Testis (tissue), 3 donors: Measurements from ENCODE around the gene IQCF2. TPM values are rescaled to one million over a fixed set of nuclear protein-coding genes. Genes with fewer than 3 reads are reported as not detected.
"Not testable (repeated sequence)": the region's sequence is repeated elsewhere in the genome, so short reads cannot be mapped to it uniquely, and the experiment has no call there.

Source experiments
- DNase-seq: peaks from one replicate; pipeline ENCODE4 v3.0.0-alpha.2; 2019
- H3K27ac ChIP-seq, 2 donors: fragments of 200-600 bp; sonication (generic); one replicate each; pipeline ENCODE4 v1.5.1; 2019
- H3K27me3 ChIP-seq: fragments of 200-600 bp; sonication (generic); one replicate; pipeline ENCODE4 v1.5.1; 2019
- H3K36me3 ChIP-seq: fragments of 200-600 bp; sonication (generic); one replicate; pipeline ENCODE4 v1.5.1; 2017; ENCODE audit warnings: low read depth; ENCODE audit errors: missing control alignments
- H3K4me1 ChIP-seq: fragments of 200-600 bp; sonication (generic); one replicate; pipeline ENCODE4 v1.5.1; 2019
- H3K4me3 ChIP-seq, 2 donors: fragments of 200-600 bp; sonication (generic); one replicate each; pipeline ENCODE4 v1.5.1; 2017 to 2019
- H3K9me3 ChIP-seq: fragments of 200-600 bp; sonication (generic); one replicate; pipeline ENCODE4 v1.5.1; 2017
- POLR2A ChIP-seq: fragments of 450-650 bp; IDR thresholded peaks from one replicate; pipeline ENCODE4 v1.6.1; 2017; ENCODE audit warnings: antibody characterized with exemption, mild to moderate bottlenecking, moderate library complexity
- WGBS, 2 donors: methylation state at CpG; one replicate each; pipeline ENCODE4 v1.1.5; 2018; 5-methylcytosine and 5-hydroxymethylcytosine counted together
- intact Hi-C: fragments of 100-400 bp; cut with DNase I; formaldehyde crosslinking; loops from one replicate; pipeline ENCODE4 v1.15.1; 2023; ENCODE audit warnings: low total_unique reads
- polyA plus RNA-seq: library from polyadenylated mRNA; stranded (reverse); fragments of 350-450 nt; fragmentation: Illumina TruSeq; extraction: RNeasy Lipid Tissue Mini Kit (QIAGEN cat#74804); gene quantifications from one replicate; pipeline ENCODE4 v1.2.3, GENCODE V29; 2014; ENCODE audit warnings: low read depth, low replicate concordance; ENCODE audit not compliant: insufficient read depth
- total RNA-seq, 2 donors: library from RNA; depleted of rRNA; stranded (reverse); fragments of >200 nt; gene quantifications; one replicate each; pipeline ENCODE4 v1.2.3, GENCODE V29; 2016
- TF ChIP-seq, protein P1 (sequence below), 3 experiments: fragments of 450-650 bp in 2 of 3; fragments of 200-600 bp in 1 of 3; sonication (generic) in 1 of 3; IDR thresholded peaks; one replicate each; pipeline ENCODE4 v1.5.1; 2016 to 2019; ENCODE audit warnings: antibody characterized with exemption in 3 of 3, mild to moderate bottlenecking in 2 of 3, moderate library complexity in 1 of 3

The IQCF2 gene
- total and polyA plus RNA-seq, 3 donors from 2014 or later = 20.1 to 78.0 (median 65.9) TPM

DNA sequence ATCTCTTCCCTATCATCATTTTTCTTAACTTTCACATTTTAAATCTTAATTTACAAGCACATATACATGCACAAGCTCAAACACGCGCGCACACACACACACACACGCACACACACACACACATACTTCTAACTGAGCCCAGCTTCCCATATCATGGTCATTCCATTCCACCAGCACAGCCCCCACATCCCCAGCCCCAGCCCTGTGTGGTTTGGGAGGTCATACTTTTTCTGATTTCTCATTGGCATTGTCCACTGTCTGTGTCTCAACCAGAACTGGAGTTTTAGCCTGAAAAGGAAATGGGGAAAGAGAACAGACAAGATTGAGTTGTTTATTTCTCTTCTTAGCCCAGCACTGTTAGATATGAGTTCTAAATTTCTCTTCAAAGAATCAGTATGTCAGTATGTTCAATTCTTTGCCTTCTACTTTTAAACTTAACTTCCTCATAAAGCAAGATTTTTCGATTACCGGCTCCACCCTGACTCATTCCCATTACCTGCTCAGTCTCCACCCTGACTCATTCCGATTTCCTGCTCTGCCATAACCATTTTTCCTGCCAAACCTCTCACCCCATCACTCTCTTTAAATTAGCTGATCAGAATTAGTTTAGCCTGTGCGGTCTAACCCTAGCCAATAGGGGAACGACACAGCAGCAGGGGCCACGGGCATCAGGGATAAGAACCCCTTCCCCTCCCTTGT, 35.3 kb downstream of the IQCF2 start:
- no peak for TF ChIP-seq POLR2A
- TF ChIP-seq, protein P1, sequence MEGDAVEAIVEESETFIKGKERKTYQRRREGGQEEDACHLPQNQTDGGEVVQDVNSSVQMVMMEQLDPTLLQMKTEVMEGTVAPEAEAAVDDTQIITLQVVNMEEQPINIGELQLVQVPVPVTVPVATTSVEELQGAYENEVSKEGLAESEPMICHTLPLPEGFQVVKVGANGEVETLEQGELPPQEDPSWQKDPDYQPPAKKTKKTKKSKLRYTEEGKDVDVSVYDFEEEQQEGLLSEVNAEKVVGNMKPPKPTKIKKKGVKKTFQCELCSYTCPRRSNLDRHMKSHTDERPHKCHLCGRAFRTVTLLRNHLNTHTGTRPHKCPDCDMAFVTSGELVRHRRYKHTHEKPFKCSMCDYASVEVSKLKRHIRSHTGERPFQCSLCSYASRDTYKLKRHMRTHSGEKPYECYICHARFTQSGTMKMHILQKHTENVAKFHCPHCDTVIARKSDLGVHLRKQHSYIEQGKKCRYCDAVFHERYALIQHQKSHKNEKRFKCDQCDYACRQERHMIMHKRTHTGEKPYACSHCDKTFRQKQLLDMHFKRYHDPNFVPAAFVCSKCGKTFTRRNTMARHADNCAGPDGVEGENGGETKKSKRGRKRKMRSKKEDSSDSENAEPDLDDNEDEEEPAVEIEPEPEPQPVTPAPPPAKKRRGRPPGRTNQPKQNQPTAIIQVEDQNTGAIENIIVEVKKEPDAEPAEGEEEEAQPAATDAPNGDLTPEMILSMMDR (IDR thresholded peaks at IDR 0.05) = no peak
- Histone ChIP-seq H3K9me3 (no peaks in the 10 kb centered on the region), H3K4me3 (no peak overlapping the region), H3K36me3 (no peaks in the 10 kb centered on the region), H3K27ac (no peak overlapping the region), H3K4me1 (no peaks in the 10 kb centered on the region), H3K27me3 (no peaks in the 10 kb centered on the region)
- DNase-seq = no peak
- WGBS, 2 donors = 87% methylated on average over 10 of the region's 10 CpGs
- intact Hi-C loops = no loop called here

DNA sequence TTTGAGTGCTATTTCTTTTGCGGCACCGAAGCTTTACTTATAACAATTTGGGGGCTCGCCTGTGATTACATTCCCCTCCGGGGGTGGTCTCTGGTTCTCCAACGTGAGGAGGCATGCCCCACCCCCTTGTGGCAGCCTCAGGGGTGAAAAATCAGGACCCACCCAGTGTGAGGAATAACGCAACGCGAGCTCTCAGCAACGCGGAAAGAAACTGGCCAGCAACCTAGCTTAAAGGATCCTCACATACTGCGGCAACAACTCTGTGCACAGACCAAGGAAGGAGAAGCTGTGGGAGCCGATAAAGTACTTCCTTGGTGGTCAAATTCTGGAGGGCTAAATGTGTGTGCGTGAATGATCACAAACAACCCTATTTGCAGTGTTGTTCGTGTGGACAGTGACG, 36.0 kb downstream of the IQCF2 start:
- Histone ChIP-seq H3K4me1 (no peaks in the 10 kb centered on the region), H3K4me3 (no peak overlapping the region), H3K27ac (no peak overlapping the region), H3K9me3 (no peaks in the 10 kb centered on the region), H3K27me3 (no peaks in the 10 kb centered on the region), H3K36me3 (no peaks in the 10 kb centered on the region)
- intact Hi-C loops = no loop called here
- TF ChIP-seq POLR2A = no peak
- TF ChIP-seq, protein P1 (IDR thresholded peaks at IDR 0.05) = no peak
- WGBS, 2 donors = 78 to 87% methylated on average over 15 of the region's 15 CpGs
- DNase-seq = no peak

DNA sequence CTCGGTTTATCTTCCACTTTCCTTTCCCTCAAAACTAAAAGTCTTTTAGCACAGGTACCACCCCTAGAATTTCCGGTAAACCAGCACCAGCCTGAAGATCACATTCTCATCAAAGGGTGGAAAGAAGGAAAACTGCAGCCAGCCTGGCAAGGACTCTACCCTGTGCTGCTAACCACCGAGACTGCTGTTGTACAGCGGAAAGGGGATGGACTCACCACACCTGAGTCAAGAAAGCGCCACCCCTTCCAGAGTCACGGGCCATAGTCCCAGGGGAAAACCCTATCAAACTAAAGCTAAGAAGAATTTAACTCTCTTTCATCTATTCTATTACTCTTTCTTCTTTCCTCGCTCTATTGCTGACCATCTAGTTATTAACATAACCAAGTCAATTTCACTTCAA, 38.6 kb downstream of the IQCF2 start:
- H3K36me3 ChIP-seq, H3K4me3 ChIP-seq, intact Hi-C loops, H3K27me3 ChIP-seq, DNase-seq, H3K27ac ChIP-seq, H3K4me1 ChIP-seq, H3K9me3 ChIP-seq: not testable (repeated sequence)
- WGBS, 2 donors = 85 to 89% methylated on average over 7 of the region's 7 CpGs

DNA sequence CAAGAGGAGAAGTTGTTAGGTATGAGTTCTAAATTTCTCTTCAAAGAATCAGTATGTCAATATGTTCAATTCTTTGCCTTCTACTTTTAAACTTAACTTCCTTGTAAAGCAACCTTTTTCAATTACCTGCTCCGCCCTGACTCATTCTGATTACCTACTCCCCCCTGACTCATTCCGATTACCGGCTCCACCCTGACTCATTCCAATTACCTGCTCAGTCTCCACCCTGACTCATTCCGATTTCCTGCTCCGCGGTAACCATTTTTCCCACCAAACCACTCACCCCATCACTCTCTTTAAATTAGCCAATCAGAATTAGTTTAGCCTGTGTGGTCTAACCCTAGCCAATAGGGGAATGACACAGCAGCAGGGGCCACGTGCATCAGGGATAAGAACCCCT, 40.9 kb downstream of the IQCF2 start:
- intact Hi-C loops, H3K27me3 ChIP-seq, H3K4me3 ChIP-seq, DNase-seq, H3K9me3 ChIP-seq, H3K4me1 ChIP-seq, H3K27ac ChIP-seq, H3K36me3 ChIP-seq: not testable (repeated sequence)
- 69 to 72% methylated on average over 7 of the region's 7 CpGs for WGBS, 2 donors

DNA sequence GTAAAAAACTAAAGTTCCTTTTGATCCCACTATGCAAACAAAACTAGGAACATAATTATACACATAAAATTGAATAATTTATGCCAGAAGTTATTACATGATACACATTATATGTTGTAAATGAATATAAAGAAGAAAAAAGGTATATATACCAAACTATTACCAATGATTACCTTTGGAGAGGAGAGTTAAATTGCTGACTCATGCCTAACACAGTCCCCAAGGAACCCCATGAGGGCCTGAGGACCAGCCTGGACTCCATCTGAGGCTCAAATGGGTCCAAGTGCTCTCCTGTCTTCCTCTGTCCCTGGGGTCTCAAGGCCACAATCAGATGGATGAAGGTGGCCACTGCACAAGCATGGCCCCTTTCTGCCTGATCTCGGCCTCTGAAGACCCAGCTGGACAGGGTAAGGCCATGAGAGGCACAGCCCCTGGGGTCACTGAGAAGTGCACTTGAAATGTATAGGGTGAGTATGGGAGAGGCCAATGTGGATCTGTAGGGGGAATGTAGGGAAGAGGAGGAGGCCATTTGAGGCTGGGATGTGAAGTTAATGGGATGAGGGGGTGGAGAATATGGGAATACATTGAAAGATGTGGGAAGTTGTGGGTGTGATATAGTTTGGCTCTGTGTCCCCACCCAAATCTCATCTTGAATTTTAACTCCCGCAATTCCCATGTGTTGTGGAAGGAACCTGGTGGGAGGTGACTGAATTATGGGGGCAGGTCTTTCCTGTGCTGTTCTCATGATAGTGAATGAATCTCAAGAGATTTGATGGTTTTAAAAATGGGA, 42.8 kb downstream of the IQCF2 start:
- intact Hi-C loops = no loop called here
- WGBS, 2 donors = 87 to 89% methylated on average over 2 of the region's 2 CpGs
- no peak for DNase-seq

More for the DNA sequence above, 42.8 kb downstream of the IQCF2 start:
- Histone ChIP-seq H3K4me1 (no peaks in the 10 kb centered on the region), H3K27me3 (no peaks in the 10 kb centered on the region), H3K4me3 (no peak overlapping the region), H3K9me3 (no peaks in the 10 kb centered on the region), H3K36me3 (no peaks in the 10 kb centered on the region), H3K27ac (no peak overlapping the region)
- no peak for TF ChIP-seq POLR2A
- TF ChIP-seq, protein P1 (IDR thresholded peaks at IDR 0.05) = no peak
